HFFc6 (cell line): ENCODE results near the gene FBXL17. TPM values are rescaled to one million over a fixed set of nuclear protein-coding genes. Genes with fewer than 3 reads are reported as not detected.

Experiments used
- DNase-seq: peaks from one replicate; pipeline ENCODE4 v3.0.0-alpha.2; 2018
- H3K27ac Mint-ChIP-seq: 2 replicates; pipeline ENCODE4 v1.8.0; 2020; ENCODE audit warnings: mild to moderate bottlenecking, mixed read lengths
- H3K27me3 Mint-ChIP-seq: 2 replicates; pipeline ENCODE4 v1.8.0; 2021; ENCODE audit warnings: mild to moderate bottlenecking, moderate library complexity, mixed read lengths; ENCODE audit not compliant: insufficient read depth
- H3K36me3 Mint-ChIP-seq: 2 replicates; pipeline ENCODE4 v1.8.0; 2021; ENCODE audit warnings: low read depth, mixed read lengths
- H3K4me1 Mint-ChIP-seq: 2 replicates; pipeline ENCODE4 v1.8.0; 2020; ENCODE audit warnings: low read depth, mixed read lengths
- H3K4me3 Mint-ChIP-seq: 2 replicates; pipeline ENCODE4 v1.8.0; 2020; ENCODE audit warnings: mild to moderate bottlenecking, moderate library complexity, mixed read lengths
- H3K9me3 Mint-ChIP-seq: 2 replicates; pipeline ENCODE4 v1.8.0; 2020; ENCODE audit warnings: mild to moderate bottlenecking, mixed read lengths
- total RNA-seq, 6 experiments: library from RNA; stranded (reverse); fragmentation: NEBNext Ultra II Directional; extraction: Animal tissue kit (Norgen Biotek cat#: 25700); gene quantifications; 2 replicates in 1 of 6; 3 replicates in 5 of 6; pipeline ENCODE4 v1.2.3, GENCODE V29; 2021
- TF ChIP-seq, protein P1 (sequence below): fragments of 200-600 bp; sonication (generic); IDR thresholded peaks from 2 replicates; pipeline ENCODE4 v1.5.0; 2021; ENCODE audit warnings: antibody characterized with exemption, mild to moderate bottlenecking

The FBXL17 gene
- total RNA-seq, 6 experiments from 2014 or later, result 8.2 to 13.1 (median 10.8) TPM

DNA sequence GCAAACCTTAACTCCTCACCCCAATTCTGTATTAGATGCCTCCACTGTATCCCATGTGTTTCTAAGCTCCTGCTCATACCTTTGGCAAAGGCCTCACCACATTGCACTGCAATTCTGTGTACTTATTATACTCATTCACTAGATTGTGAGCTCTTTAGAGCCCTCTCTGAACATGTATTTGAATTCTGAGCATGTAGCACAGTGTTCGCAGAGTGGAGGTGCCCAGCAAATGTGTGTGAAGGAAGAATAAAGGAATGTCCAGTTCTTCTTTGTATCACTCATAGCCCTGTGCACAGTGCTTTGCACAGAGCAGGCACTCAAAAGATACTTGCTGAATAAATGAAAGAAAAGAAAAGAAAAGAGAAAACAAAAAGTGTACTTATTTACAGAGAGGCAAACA is 410.1 kb downstream of the FBXL17 start:
- H3K36me3 Mint-ChIP-seq, result no peaks in the 10 kb centered on the region
- peaks cover 3% of the 10 kb centered on the region; the same call in 1 of the 2 replicates for H3K9me3 Mint-ChIP-seq
- peaks cover 2% of the 10 kb centered on the region; the same call in 1 of the 2 replicates for H3K27me3 Mint-ChIP-seq
- H3K4me3 Mint-ChIP-seq, result no peak overlapping the region
- TF ChIP-seq, protein P1, sequence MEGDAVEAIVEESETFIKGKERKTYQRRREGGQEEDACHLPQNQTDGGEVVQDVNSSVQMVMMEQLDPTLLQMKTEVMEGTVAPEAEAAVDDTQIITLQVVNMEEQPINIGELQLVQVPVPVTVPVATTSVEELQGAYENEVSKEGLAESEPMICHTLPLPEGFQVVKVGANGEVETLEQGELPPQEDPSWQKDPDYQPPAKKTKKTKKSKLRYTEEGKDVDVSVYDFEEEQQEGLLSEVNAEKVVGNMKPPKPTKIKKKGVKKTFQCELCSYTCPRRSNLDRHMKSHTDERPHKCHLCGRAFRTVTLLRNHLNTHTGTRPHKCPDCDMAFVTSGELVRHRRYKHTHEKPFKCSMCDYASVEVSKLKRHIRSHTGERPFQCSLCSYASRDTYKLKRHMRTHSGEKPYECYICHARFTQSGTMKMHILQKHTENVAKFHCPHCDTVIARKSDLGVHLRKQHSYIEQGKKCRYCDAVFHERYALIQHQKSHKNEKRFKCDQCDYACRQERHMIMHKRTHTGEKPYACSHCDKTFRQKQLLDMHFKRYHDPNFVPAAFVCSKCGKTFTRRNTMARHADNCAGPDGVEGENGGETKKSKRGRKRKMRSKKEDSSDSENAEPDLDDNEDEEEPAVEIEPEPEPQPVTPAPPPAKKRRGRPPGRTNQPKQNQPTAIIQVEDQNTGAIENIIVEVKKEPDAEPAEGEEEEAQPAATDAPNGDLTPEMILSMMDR, result no peak
- DNase-seq, result no peak
- no peak overlapping the region for H3K27ac Mint-ChIP-seq
- H3K4me1 Mint-ChIP-seq, result peaks cover 25% of the 10 kb centered on the region; the same call in 1 of the 2 replicates

DNA sequence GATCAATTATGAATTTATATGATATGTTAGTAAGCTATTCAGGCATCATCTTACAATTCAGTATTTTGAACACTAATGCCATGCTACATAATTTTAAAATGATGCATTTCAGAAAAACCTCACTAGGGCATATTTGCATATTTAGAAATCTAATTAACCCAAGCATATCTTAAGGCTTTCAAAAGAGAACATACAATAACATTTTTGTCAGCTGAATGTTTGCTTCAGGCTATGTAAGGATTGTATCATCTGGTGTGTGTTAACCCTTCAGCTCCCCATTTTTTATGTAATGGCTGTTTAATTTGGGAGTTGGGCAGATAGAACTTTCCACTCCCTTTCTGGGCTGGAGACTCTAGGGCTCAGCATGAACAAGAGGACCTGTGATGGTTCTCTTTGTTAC is 412.1 kb downstream of the FBXL17 start:
- H3K27ac Mint-ChIP-seq, result no peak overlapping the region
- peaks cover 25% of the 10 kb centered on the region; the same call in 1 of the 2 replicates for H3K4me1 Mint-ChIP-seq
- peaks cover 3% of the 10 kb centered on the region; the same call in 1 of the 2 replicates for H3K9me3 Mint-ChIP-seq
- no peak for DNase-seq
- H3K4me3 Mint-ChIP-seq, result no peak overlapping the region
- TF ChIP-seq, protein P1, result no peak
- peaks cover 2% of the 10 kb centered on the region; the same call in 1 of the 2 replicates for H3K27me3 Mint-ChIP-seq
- H3K36me3 Mint-ChIP-seq, result no peaks in the 10 kb centered on the region

DNA sequence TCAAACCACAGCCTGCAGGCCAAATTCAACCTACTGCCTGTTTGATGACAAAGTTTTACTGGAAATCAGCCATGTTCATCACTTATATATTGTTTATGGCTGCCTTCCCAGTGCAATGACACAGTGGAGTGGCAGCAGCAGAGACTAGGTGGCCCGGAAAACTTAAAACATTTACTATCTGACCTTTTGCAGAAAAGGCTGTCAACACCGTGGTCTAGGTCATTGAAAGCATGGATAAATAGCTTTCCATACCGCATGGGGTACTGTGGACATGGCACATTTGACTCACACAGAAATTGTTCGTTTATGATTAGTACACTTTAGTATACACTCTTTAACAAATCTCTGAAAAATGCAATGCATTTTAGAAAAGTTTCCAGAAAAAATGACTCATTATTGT is 412.9 kb downstream of the FBXL17 start:
- TF ChIP-seq, protein P1, result no peak
- Mint-ChIP-seq H3K4me1 (peaks cover 25% of the 10 kb centered on the region; the same call in 1 of the 2 replicates), H3K9me3 (peaks cover 3% of the 10 kb centered on the region; the same call in 1 of the 2 replicates), H3K4me3 (no peak overlapping the region), H3K27ac (peak overlapping the region; percentile 19; the same call in 1 of the 2 replicates), H3K27me3 (peaks cover 2% of the 10 kb centered on the region; the same call in 1 of the 2 replicates), H3K36me3 (no peaks in the 10 kb centered on the region)
- peak; percentile 23 for DNase-seq

DNA sequence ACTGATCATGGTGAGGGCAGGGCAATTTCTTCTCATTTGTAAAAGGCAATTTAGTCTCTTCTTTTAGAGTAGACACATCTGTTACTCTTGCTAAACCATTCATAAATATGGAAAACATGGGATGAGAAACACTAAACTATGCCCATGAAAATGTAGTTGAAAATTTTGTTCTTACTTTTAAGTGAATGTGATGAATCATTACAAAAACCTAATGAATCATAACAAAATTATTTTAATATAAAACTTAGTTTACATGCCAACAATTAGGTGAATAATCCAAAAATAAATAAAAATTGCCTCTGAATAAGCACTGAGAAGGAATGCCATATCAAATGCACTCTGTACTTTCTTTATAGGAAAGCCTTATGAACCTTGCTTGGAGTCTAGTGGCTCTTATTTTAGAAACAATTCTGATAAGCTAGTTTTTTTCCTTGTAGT is 413.5 kb downstream of the FBXL17 start:
- Mint-ChIP-seq H3K36me3 (no peaks in the 10 kb centered on the region), H3K27me3 (peaks cover 2% of the 10 kb centered on the region; the same call in 1 of the 2 replicates), H3K27ac (peak overlapping the region; percentile 19; the same call in 1 of the 2 replicates), H3K4me3 (no peak overlapping the region), H3K4me1 (peaks cover 25% of the 10 kb centered on the region; the same call in 1 of the 2 replicates), H3K9me3 (peaks cover 3% of the 10 kb centered on the region; the same call in 1 of the 2 replicates)
- TF ChIP-seq, protein P1, result no peak
- DNase-seq, result peak; percentile 18

DNA sequence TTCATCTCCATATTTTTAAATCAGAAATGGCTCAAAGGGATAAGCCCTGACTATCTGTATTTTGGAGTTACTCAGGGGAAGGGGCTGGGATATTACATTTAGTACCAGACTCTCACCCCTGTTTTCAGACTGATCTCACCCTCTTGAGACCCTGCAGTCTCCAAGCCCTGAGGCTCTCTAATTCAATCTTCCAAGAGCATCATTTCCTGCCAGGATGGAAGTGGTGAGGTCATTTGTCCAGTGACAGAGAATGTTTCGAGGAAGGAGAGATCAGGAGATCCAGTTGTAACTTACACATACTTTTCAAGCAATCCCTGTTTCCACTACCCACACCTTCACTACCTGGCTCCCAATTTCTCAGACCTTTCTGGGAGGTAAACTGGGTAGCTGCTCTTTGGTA is 415.7 kb downstream of the FBXL17 start:
- Mint-ChIP-seq H3K9me3 (no peaks in the 10 kb centered on the region; the same call in 1 of the 2 replicates), H3K4me1 (peaks cover 25% of the 10 kb centered on the region; the same call in 1 of the 2 replicates), H3K27ac (no peak overlapping the region), H3K27me3 (no peaks in the 10 kb centered on the region), H3K36me3 (no peaks in the 10 kb centered on the region), H3K4me3 (no peak overlapping the region)
- DNase-seq, result no peak
- TF ChIP-seq, protein P1, result no peak
